HG03558 (cell line): ENCODE measurements around the gene ADCY9.
"Not testable (repeated sequence)": the region's sequence is repeated elsewhere in the genome, so short reads cannot be mapped to it uniquely, and the experiment has no call there.

Experiments
- ATAC-seq: cut with Tn5 transposase; IDR thresholded peaks from one replicate; pipeline ENCODE4 v1.9.1; 2021; ENCODE audit warnings: moderate number of reproducible peaks; ENCODE audit not compliant: unreplicated experiment; ENCODE audit errors: extremely low read depth

ADCY9 gene

DNA sequence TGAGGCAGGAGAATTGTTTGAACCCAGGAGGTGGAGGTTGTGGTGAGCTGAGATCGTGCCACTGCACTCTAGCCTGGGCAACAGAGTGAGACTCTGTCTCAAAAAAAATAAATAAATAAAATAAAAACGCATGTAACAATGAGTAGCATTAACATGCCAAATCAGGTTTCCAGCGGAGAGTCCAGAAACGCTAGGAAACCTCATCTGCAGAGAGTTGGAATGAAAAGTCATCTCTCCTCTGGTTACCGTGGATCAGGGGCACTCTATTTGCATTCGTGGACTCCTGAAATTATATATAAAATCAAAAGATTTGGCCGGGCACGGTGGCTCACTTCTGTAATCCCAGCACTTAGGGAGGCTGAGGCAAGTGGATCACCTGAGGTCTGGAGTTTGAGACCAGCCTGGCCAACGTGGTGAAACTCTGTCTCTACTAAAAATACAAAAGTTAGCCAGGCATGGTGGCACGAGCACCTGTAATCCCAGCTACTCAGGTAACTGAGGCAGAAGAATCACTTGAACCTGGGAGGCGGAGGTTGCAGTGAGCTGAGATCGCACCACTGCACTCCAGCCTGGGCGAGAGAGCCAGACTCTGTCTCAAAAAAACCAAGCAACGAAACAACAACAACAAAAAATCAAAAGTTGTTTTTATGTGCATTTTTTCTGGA is 156.2 kb downstream of the ADCY9 start:
- not testable (repeated sequence) for ATAC-seq

- ATAC-seq: no peak
These were observed 157.1 kb downstream of the ADCY9 start for GRCh38 chr16:3959148-3959547.

DNA sequence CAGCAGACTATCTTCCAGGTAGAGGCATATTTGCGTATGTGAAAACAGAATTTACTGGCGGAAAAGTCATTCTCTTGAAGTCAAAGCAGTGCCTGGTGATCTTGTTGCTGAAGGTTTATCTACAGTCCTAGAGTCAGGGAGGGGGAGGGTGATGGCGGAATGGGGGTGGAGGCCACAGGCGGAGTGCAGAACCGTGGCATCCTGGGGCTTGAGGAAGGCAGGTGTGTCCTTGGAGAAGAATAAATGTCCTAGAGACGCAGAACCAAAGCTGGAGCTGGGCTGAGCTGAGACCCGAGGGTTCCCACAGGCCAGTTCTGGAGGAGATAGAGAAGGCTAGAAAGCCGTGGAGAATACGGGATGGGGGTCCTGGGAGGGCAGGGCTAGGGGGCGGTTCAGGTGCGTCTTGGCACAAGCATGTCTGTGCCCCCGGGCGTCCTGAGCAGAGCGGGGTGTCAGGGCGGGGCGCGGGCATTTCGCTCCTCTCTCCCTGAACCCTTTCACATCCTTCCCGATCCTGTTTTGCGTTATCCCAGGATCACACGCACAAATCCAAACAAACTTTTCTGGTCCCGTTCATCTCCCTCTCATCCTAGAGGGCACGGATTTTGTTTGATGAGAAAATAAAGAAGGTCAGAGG is 158.8 kb downstream of the ADCY9 start:
- ATAC-seq: no peak

- no peak for ATAC-seq
These were observed 161.8 kb downstream of the ADCY9 start for GRCh38 chr16:3954411-3954921.

GRCh38 chr16:3953728-3954410 is 162.4 kb downstream of the ADCY9 start:
- ATAC-seq: no peak

- ATAC-seq: no peak
These were observed 163.5 kb downstream of the ADCY9 start for GRCh38 chr16:3952737-3953131.

DNA sequence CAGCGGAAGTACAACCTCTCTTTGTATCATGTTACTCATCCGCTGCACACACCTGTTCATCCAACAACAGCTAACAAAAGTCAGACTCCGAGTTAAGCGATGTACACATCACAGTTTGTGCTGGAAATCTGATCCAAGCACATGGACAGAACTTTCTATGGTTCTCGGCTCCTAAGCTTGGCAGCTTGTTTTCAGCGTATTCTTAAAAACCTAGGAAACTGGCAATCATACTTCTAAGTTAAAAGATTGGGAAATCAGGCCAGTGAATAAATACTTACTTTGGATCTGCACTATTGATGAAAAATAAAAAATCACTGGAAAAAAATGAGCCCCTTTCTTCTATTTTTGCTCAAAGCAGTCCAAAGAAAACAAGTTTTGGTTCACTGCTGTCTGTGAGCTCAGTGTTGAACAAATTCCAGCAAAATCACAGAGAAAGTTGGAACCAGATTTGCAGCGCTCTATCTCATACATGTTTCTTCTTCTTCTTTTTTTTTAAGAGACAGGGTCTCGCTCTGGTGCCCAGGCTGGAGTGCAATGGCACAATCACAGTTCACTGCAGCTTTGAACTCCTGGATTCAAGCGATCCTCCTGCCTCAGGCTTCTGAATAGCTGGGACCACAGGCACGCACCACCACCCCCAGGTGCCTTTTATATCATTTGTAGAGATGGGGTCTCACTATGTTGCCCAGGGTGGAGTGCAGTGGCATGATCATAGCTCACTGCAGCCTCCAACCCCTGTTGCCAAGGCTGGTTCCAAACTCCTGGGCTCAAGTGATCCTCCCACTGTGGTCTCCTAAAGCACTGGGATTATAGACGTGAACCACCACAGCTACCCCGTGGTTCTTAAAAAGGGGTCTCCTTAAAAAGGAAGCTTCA is 164.1 kb downstream of the ADCY9 start:
- ATAC-seq: no peak

DNA sequence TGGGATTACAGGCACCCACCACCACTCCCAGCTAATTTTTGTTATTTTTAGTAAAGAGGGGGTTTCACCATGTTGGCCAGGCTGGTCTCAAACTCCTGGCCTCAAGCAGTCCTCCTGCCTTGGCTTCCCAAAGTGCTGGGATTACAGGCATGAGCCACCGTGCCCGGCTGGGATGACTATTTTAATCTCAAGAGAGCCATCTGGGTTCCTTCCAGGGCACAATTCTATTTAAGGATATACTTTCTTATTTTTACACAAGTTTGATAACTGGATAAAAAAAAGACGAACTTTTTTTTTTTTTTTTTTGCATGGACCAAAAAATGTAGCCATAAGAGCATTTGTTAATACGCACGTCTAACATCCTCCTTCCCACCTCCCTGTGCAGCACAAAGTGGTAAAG is 164.9 kb downstream of the ADCY9 start:
- ATAC-seq: not testable (repeated sequence)

DNA sequence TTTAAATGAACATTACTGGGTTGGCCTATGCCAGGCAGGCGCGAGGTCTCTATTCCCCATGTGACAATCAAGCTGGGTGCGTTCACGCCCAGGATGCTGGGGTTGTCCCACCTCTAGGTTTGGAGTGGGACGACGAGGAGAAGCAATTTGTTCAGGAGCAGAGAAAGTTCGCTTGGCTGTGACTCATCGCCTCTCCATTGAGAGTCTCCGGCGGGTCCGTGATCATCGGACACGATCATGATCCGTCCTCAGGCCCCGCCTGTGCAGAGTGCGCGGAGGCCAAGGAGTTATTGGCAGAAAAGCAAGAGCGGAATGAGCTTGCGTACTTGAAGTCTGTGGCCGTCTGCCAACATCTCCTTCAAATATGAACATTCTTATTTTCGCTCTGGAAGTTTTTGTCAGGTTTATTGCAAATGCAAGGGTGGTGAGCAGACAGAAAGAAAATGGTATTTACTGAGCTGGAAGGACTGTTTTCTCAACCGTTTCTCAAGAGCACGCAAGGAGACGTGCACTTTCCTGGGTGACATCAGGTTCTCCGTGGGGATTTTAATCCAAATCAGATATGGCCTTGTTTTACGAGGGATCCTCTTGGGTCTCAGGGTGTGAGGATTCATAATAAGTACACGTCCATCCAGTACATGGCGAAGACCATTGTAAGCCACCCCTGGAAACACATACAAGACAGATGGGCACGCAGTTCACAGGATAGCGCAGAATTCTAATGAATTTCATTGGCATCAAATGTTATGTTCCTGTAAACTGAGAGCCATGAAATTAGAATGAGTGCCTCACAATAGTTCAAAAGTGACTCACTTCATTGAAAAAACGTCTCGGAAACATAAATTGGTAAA is 165.7 kb downstream of the ADCY9 start:
- no peak for ATAC-seq

- no peak for ATAC-seq
These were observed 166.3 kb downstream of the ADCY9 start for GRCh38 chr16:3949946-3950342.

DNA sequence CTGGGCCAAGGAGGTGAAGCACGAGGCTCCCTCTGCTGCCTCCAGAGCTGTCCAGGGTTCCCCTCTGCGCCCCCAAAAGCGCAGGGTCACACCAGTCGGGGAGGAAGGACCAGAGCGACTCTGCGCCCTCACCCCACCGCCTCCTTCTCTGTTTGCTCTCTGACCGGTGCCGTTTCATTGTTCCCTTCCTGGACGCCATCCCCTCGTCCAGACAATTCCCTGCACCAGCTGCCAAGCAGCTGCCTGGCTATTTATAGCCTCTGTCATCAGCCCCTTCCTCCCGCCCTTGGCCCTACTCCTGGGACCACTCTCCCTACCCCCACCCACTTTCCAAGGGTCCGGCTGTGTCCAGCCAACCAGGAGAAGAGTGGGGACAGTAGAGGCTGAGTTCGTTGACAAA is 167.0 kb downstream of the ADCY9 start:
- ATAC-seq: no peak

- ATAC-seq: no peak
These were observed 167.8 kb downstream of the ADCY9 start for GRCh38 chr16:3948378-3948995.

GRCh38 chr16:3946604-3947180 is 169.6 kb downstream of the ADCY9 start:
- no peak for ATAC-seq

DNA sequence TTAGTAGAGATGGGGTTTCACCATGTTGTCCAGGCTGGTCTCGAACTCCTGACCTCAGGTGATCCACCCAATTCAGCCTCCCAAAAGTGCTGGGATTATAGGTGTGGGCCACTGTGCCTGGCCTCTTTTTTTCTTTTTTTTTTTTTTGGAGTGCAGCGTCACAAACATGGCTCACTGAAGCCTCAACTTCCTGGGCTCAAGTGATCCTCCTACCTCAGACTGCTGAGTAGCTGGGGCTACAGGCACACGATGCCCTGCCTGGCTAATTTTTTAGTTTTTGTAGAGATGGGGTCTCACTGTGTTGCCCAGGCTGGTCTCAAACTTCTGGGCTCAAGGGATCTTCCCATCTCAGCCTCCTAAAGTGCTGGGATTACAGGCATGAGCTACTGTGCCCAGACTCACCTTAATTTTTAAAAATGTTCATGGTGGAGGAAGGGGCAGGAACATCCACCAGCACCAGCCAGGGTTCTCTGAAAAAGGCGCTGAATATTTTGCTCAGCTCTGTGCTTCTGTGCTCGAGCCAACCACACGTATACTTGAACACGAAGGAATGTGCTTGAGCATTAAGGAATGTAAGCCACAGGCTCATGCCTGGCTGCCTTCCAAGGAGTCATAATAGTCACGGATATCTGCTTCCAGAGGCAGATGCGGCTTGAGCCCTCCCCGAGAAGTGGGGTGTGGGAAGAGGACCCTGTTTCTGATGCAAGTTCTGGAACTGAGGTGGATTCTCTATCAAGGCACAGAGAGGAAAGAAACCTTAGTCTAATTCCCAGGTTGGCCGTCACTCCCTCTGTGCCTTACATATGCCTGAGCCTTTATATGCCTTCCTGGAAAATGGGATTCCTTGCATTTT is 170.3 kb downstream of the ADCY9 start:
- ATAC-seq: no peak

DNA sequence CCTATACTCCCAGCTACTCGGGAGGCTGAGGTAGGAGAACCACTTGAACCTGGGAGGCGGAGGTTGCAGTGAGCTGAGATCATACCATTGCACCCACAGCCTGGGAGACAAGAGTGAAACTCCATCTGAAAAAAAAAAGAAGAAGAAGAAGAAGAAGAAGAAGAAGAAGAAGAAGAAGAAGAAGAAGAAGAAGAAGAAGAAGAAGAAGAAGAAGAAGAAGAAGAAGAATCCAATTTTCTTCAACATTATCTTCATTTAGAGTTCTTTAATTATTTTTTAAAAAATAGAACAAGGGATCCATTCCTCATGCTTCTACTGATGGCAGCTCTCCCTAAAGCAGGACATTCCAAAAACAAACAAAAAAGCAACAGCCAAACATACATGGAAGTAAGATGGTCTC is 171.8 kb downstream of the ADCY9 start:
- not testable (repeated sequence) for ATAC-seq

DNA sequence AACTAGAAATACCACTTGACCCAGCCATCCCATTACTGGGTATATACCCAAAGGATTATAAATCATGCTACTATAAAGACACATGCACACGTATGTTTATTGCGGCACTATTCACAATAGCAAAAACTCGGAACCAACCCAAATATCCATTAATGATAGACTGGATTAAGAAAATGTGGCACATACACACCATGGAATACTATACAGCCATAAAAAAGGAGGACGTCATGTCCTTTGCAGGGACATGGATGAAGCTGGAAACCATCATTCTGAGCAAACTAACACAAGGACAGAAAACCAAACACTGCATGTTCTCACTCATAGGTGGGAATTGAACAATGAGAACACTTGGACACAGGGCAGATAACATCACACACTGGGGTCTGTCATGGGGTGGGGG is 174.1 kb downstream of the ADCY9 start:
- not testable (repeated sequence) for ATAC-seq

- ATAC-seq: no peak
These were observed 177.2 kb downstream of the ADCY9 start for GRCh38 chr16:3938843-3939624.
